H9 (cell line): ENCODE measurements around the gene CDKAL1. TPM values are rescaled to one million over a fixed set of nuclear protein-coding genes. Genes with fewer than 3 reads are reported as not detected.

Source experiments
- DNase-seq: peaks from one replicate; pipeline ENCODE4 v3.0.0-alpha.2; 2017
- H2AFZ ChIP-seq: one replicate; pipeline ENCODE4 v1.6.1; 2013; ENCODE audit warnings: mild to moderate bottlenecking, low read length, control low read depth, moderate library complexity
- H2AK5ac ChIP-seq: 2 replicates; pipeline ENCODE4 v1.6.1; 2013; ENCODE audit warnings: low read length, control low read depth, mixed read lengths; ENCODE audit not compliant: insufficient read length
- H2BK120ac ChIP-seq: one replicate; pipeline ENCODE4 v1.6.1; 2013; ENCODE audit warnings: low read depth, mild to moderate bottlenecking, low read length, control low read depth, inconsistent platforms; ENCODE audit not compliant: poor library complexity, severe bottlenecking
- H2BK12ac ChIP-seq: 2 replicates; pipeline ENCODE4 v1.6.1; 2013; ENCODE audit warnings: low read length, control low read depth, mixed read lengths, low read depth; ENCODE audit not compliant: insufficient read length
- H2BK15ac ChIP-seq: 2 replicates; pipeline ENCODE4 v1.6.1; 2013; ENCODE audit warnings: low read depth, low read length, control low read depth
- H2BK20ac ChIP-seq: one replicate; pipeline ENCODE4 v1.6.1; 2013; ENCODE audit warnings: low read depth, mild to moderate bottlenecking, low read length, control low read depth, inconsistent platforms; ENCODE audit not compliant: poor library complexity, severe bottlenecking
- H2BK5ac ChIP-seq: 2 replicates; pipeline ENCODE4 v1.6.1; 2013; ENCODE audit warnings: low read length, control low read depth, mixed read lengths; ENCODE audit not compliant: insufficient read length
- H3K14ac ChIP-seq: 2 replicates; pipeline ENCODE4 v1.6.1; 2013; ENCODE audit warnings: low read length, control low read depth; ENCODE audit not compliant: insufficient read depth
- H3K18ac ChIP-seq: 2 replicates; pipeline ENCODE4 v1.6.1; 2013; ENCODE audit warnings: low read depth, mild to moderate bottlenecking, mixed read lengths, low read length, control low read depth; ENCODE audit not compliant: insufficient read length
- H3K23ac ChIP-seq: 2 replicates; pipeline ENCODE4 v1.6.1; 2013; ENCODE audit warnings: low read length, control low read depth, mixed read lengths, low read depth; ENCODE audit not compliant: insufficient read length
- H3K23me2 ChIP-seq: 2 replicates; pipeline ENCODE4 v1.6.1; 2013; ENCODE audit warnings: low read depth, mild to moderate bottlenecking, mixed read lengths, low read length, control low read depth; ENCODE audit not compliant: insufficient read length, poor library complexity, severe bottlenecking
- H3K27ac ChIP-seq: 2 replicates; pipeline ENCODE4 v1.5.1; 2013; ENCODE audit warnings: low read length, control low read depth, mixed read lengths, low read depth; ENCODE audit not compliant: insufficient read length
- H3K27me3 ChIP-seq: 2 replicates; pipeline ENCODE4 v1.6.1; 2013; ENCODE audit warnings: low read length, control low read depth, inconsistent platforms; ENCODE audit not compliant: insufficient read depth
- H3K4ac ChIP-seq: 2 replicates; pipeline ENCODE4 v1.6.1; 2013; ENCODE audit warnings: low read depth, mild to moderate bottlenecking, control low read depth, inconsistent platforms, low read length, moderate library complexity
- H3K4me1 ChIP-seq: 2 replicates; pipeline ENCODE4 v1.6.1; 2013; ENCODE audit warnings: low read length, control low read depth, inconsistent platforms; ENCODE audit not compliant: insufficient read depth
- H3K4me2 ChIP-seq: 2 replicates; pipeline ENCODE4 v1.6.1; 2013; ENCODE audit warnings: low read length, control low read depth, mixed read lengths; ENCODE audit not compliant: insufficient read length, insufficient read depth
- H3K56ac ChIP-seq: 2 replicates; pipeline ENCODE4 v1.6.1; 2013; ENCODE audit warnings: low read depth, mild to moderate bottlenecking, mixed read lengths, low read length, control low read depth; ENCODE audit not compliant: insufficient read length
- H3K79me1 ChIP-seq: 2 replicates; pipeline ENCODE4 v1.6.1; 2013; ENCODE audit warnings: low read depth, mild to moderate bottlenecking, moderate library complexity, low read length, control low read depth, inconsistent platforms; ENCODE audit not compliant: insufficient read depth, poor library complexity, severe bottlenecking
- H3K79me2 ChIP-seq: 2 replicates; pipeline ENCODE4 v1.6.1; 2013; ENCODE audit warnings: low read length, control low read depth, inconsistent platforms; ENCODE audit not compliant: insufficient read depth
- H3K9ac ChIP-seq: 2 replicates; pipeline ENCODE4 v1.6.1; 2013; ENCODE audit warnings: low read length, control low read depth, mixed read lengths; ENCODE audit not compliant: insufficient read length; ENCODE audit errors: extremely low read depth
- H3K9me3 ChIP-seq: one replicate; pipeline ENCODE4 v1.6.1; 2013; ENCODE audit warnings: low read depth, low read length, inconsistent platforms; ENCODE audit not compliant: control insufficient read depth
- H3T11ph ChIP-seq: one replicate; pipeline ENCODE4 v1.6.1; 2013; ENCODE audit warnings: mild to moderate bottlenecking, low read length, control low read depth, inconsistent platforms
- H4K20me1 ChIP-seq: one replicate; pipeline ENCODE4 v1.6.1; 2013; ENCODE audit not compliant: control insufficient read depth, insufficient read length, insufficient read depth
- H4K5ac ChIP-seq: 2 replicates; pipeline ENCODE4 v1.6.1; 2013; ENCODE audit warnings: low read depth, mild to moderate bottlenecking, mixed read lengths, low read length, control low read depth; ENCODE audit not compliant: insufficient read length
- H4K8ac ChIP-seq: replicated peaks from 2 replicates; pipeline ENCODE4 v1.6.1; 2013; ENCODE audit warnings: low read length, control low read depth, mixed read lengths, low read depth; ENCODE audit not compliant: insufficient read length
- H4K91ac ChIP-seq: 2 replicates; pipeline ENCODE4 v1.6.1; 2013; ENCODE audit warnings: low read depth, mild to moderate bottlenecking, moderate library complexity, mixed read lengths, low read length, control low read depth; ENCODE audit not compliant: insufficient read length
- H3K27ac Mint-ChIP-seq, 3 experiments: 2 replicates in 2 of 3; 3 replicates in 1 of 3; pipeline ENCODE4 v1.8.0; 2020 to 2021; ENCODE audit warnings: mixed read lengths in 3 of 3, mild to moderate bottlenecking in 1 of 3, moderate library complexity in 1 of 3
- H3K27me3 Mint-ChIP-seq: 2 replicates; pipeline ENCODE4 v1.8.0; 2021; ENCODE audit warnings: low read depth, mild to moderate bottlenecking, moderate library complexity, mixed read lengths
- H3K36me3 Mint-ChIP-seq, 3 experiments: 2 replicates in 2 of 3; 3 replicates in 1 of 3; pipeline ENCODE4 v1.8.0; 2020 to 2021; ENCODE audit warnings: low read depth in 3 of 3, mixed read lengths in 3 of 3; ENCODE audit not compliant: insufficient read depth in 1 of 3
- H3K4me1 Mint-ChIP-seq, 2 experiments: 2 replicates each; pipeline ENCODE4 v1.8.0; 2020; ENCODE audit warnings: mixed read lengths in 2 of 2
- H3K4me3 Mint-ChIP-seq, 2 experiments: 2 replicates in 1 of 2; 3 replicates in 1 of 2; pipeline ENCODE4 v1.8.0; 2020 to 2021; ENCODE audit warnings: mild to moderate bottlenecking in 2 of 2, mixed read lengths in 2 of 2, moderate library complexity in 1 of 2
- H3K9me3 Mint-ChIP-seq, 2 experiments: 2 replicates in 1 of 2; 3 replicates in 1 of 2; pipeline ENCODE4 v1.8.0; 2020; ENCODE audit warnings: mild to moderate bottlenecking in 2 of 2, mixed read lengths in 2 of 2, moderate library complexity in 1 of 2
- CTCF ChIP-seq: fragments of 200-600 bp; sonication (generic); conservative IDR thresholded peaks from 3 replicates; pipeline ENCODE4 v1.8.0; 2021; ENCODE audit warnings: antibody characterized with exemption, mild to moderate bottlenecking
- WGBS: extraction: QIAGEN DNeasy Blood & Tissue Kit; methylation state at CpG from one replicate; pipeline ENCODE4 v1.1.7; 2013; ENCODE audit warnings: missing lambda C conversion rate, low lambda C conversion rate, mixed read lengths; ENCODE audit not compliant: insufficient read length; ENCODE audit errors: extremely low coverage; 5-methylcytosine and 5-hydroxymethylcytosine counted together
- total RNA-seq: library from RNA; stranded (reverse); gene quantifications from 2 replicates; pipeline ENCODE4 v1.2.1, GENCODE V29; 2021

Gene CDKAL1
- total RNA-seq, 1 experiment from 2014 or later: 23.0 TPM

- Histone ChIP-seq H3K9me3 (no peaks in the 10 kb centered on the region), H3K18ac (no peak overlapping the region), H2BK120ac (no peak overlapping the region), H3K4me2 (no peak overlapping the region), H3K14ac (no peak overlapping the region), H2AK5ac (no peak overlapping the region), H2AFZ (no peak overlapping the region), H3K27ac (no peak overlapping the region), H4K91ac (no peak overlapping the region), H4K8ac (no peak overlapping the region), H3K27me3 (no peaks in the 10 kb centered on the region), H2BK15ac (no peak overlapping the region), H3K9ac (no peak overlapping the region), H3K79me2 (no peaks in the 10 kb centered on the region), H3T11ph (no peak overlapping the region), H3K23me2 (no peaks in the 10 kb centered on the region), H3K79me1 (no peaks in the 10 kb centered on the region), H3K4me1 (peaks cover 2% of the 10 kb centered on the region), H2BK5ac (no peak overlapping the region), H2BK20ac (no peak overlapping the region), H3K4ac (no peak overlapping the region), H4K20me1 (no peaks in the 10 kb centered on the region), H3K23ac (no peak overlapping the region), H2BK12ac (no peak overlapping the region), H3K56ac (no peak overlapping the region), H4K5ac (no peak overlapping the region)
- H3K9me3 Mint-ChIP-seq: no peaks in the 10 kb centered on the region
- DNase-seq: no peak
- WGBS: no CpG with 5 or more reads among the region's 3 CpGs
- H3K36me3 Mint-ChIP-seq: no peaks in the 10 kb centered on the region
- TF ChIP-seq CTCF: no peak
- peaks cover 30 to 32% of the 10 kb centered on the region in 2 experiments for H3K4me1 Mint-ChIP-seq
- peak overlapping the region in 1 of 3 experiments; percentile 55; a peak in 2 of 7 replicates for H3K27ac Mint-ChIP-seq
- no peak overlapping the region for H3K4me3 Mint-ChIP-seq
- no peaks in the 10 kb centered on the region for H3K27me3 Mint-ChIP-seq
These were observed 573.5 kb downstream of the CDKAL1 start for GRCh38 chr6:21107796-21108195.
